Neural cell (in vitro differentiated cells): Measurements from ENCODE around the gene SNRPN. TPM values are rescaled to one million over a fixed set of nuclear protein-coding genes. Genes with fewer than 3 reads are reported as not detected.
A peak's percentile ranks its signal among the peaks of the same experiment; 100 is the strongest.

ENCODE experiments used
- H2AFZ ChIP-seq: fragments of 200-600, 300-800 bp; sonication (generic), shearing (Covaris generic); 2 replicates; pipeline ENCODE4 v1.6.0; 2014; ENCODE audit warnings: low read depth, mild to moderate bottlenecking, antibody characterized with exemption, low read length, moderate library complexity
- H3F3A ChIP-seq: fragments of 200-600 bp; shearing (Covaris generic); 2 replicates; pipeline ENCODE4 v1.6.1; 2016; ENCODE audit warnings: mild to moderate bottlenecking, moderate library complexity, mixed read lengths, antibody characterized with exemption, low read length; ENCODE audit not compliant: insufficient read depth, poor library complexity, severe bottlenecking
- H3K27ac ChIP-seq: fragments of 200-600, 300-800 bp; sonication (generic), shearing (Covaris generic); 2 replicates; pipeline ENCODE4 v1.5.1; 2014; ENCODE audit warnings: mild to moderate bottlenecking, low read length, moderate library complexity
- H3K27me3 ChIP-seq: fragments of 300-800, 200-600 bp; sonication (generic), shearing (Covaris generic); 2 replicates; pipeline ENCODE4 v1.6.0; 2014; ENCODE audit warnings: mild to moderate bottlenecking, low read depth, low read length, moderate library complexity; ENCODE audit not compliant: insufficient read depth
- H3K36me3 ChIP-seq: fragments of 300-800, 200-600 bp; sonication (generic), shearing (Covaris generic); 2 replicates; pipeline ENCODE4 v1.5.1; 2014; ENCODE audit warnings: mild to moderate bottlenecking, antibody characterized with exemption, low read length, moderate library complexity; ENCODE audit not compliant: insufficient read depth
- H3K4me2 ChIP-seq: fragments of 300-800, 200-600 bp; sonication (generic), shearing (Covaris generic); 2 replicates; pipeline ENCODE4 v1.6.0; 2014; ENCODE audit warnings: mild to moderate bottlenecking, low read length
- H3K4me3 ChIP-seq: fragments of 300-800, 200-600 bp; sonication (generic), shearing (Covaris generic); 2 replicates; pipeline ENCODE4 v1.5.1; 2014; ENCODE audit warnings: mild to moderate bottlenecking, low read length, moderate library complexity
- H3K79me2 ChIP-seq: fragments of 200-600 bp; shearing (Covaris generic); replicated peaks from 2 replicates; pipeline ENCODE4 v1.6.0; 2014; ENCODE audit warnings: mild to moderate bottlenecking, low read length, moderate library complexity; ENCODE audit not compliant: insufficient read depth
- H3K9ac ChIP-seq: fragments of 300-800, 200-600 bp; sonication (generic), shearing (Covaris generic); 2 replicates; pipeline ENCODE4 v1.6.1; 2016; ENCODE audit warnings: mild to moderate bottlenecking, low read length, mixed read lengths
- H3K9me2 ChIP-seq: fragments of 200-600 bp; shearing (Covaris generic); 2 replicates; pipeline ENCODE4 v1.6.1; 2016; ENCODE audit warnings: mild to moderate bottlenecking, low read length, mixed read lengths; ENCODE audit not compliant: insufficient read depth
- H3K9me3 ChIP-seq: fragments of 200-600, 300-800 bp; sonication (generic), shearing (Covaris generic); 2 replicates; pipeline ENCODE4 v1.6.1; 2016; ENCODE audit warnings: mild to moderate bottlenecking, mixed run types, low read length, moderate library complexity, mixed read lengths
- H4K20me1 ChIP-seq: fragments of 200-600 bp; shearing (Covaris generic); 2 replicates; pipeline ENCODE4 v1.6.1; 2016; ENCODE audit warnings: mild to moderate bottlenecking, mixed run types; ENCODE audit not compliant: insufficient read depth
- EP300 ChIP-seq: fragments of 450-650 bp; conservative IDR thresholded peaks from 2 replicates; pipeline ENCODE4 v1.6.1; 2014; ENCODE audit warnings: antibody characterized with exemption, mild to moderate bottlenecking, moderate library complexity; ENCODE audit not compliant: poor library complexity, severe bottlenecking
- EZH2 ChIP-seq: fragments of 200-600, 300-800 bp; shearing (Covaris generic), sonication (generic); IDR thresholded peaks from 2 replicates; pipeline ENCODE4 v1.6.1; 2014; ENCODE audit warnings: antibody characterized with exemption, low read length, borderline replicate concordance, mild to moderate bottlenecking; ENCODE audit not compliant: insufficient read depth, poor library complexity, severe bottlenecking
- MXI1 ChIP-seq: fragments of 450-650 bp; conservative IDR thresholded peaks from 2 replicates; pipeline ENCODE4 v1.6.1; 2014; ENCODE audit warnings: antibody characterized with exemption, mild to moderate bottlenecking; ENCODE audit not compliant: poor library complexity, severe bottlenecking
- POLR2AphosphoS5 ChIP-seq: IDR thresholded peaks from 2 replicates; pipeline ENCODE4 v1.6.1; 2012
- RAD21 ChIP-seq: fragments of 450-650 bp; conservative IDR thresholded peaks from 2 replicates; pipeline ENCODE4 v1.6.1; 2014; ENCODE audit warnings: antibody characterized with exemption, mild to moderate bottlenecking, moderate library complexity
- SMC3 ChIP-seq: fragments of 450-650 bp; conservative IDR thresholded peaks from 2 replicates; pipeline ENCODE4 v1.6.1; 2014; ENCODE audit warnings: antibody characterized with exemption, mild to moderate bottlenecking, moderate library complexity; ENCODE audit not compliant: poor library complexity
- TAF1 ChIP-seq: IDR thresholded peaks from 2 replicates; pipeline ENCODE4 v1.6.1; 2012; ENCODE audit warnings: low read depth
- polyA minus RNA-seq: library from RNA; depleted of rRNA, polyadenylated mRNA; stranded (reverse); fragments of >200 nt; gene quantifications from 2 replicates; pipeline ENCODE4 v1.2.3, GENCODE V29; 2014
- polyA plus RNA-seq: library from polyadenylated mRNA; depleted of rRNA; stranded (reverse); fragments of >200 nt; gene quantifications from 2 replicates; pipeline ENCODE4 v1.2.3, GENCODE V29; 2014
- TF ChIP-seq, protein P1 (sequence below): fragments of 450-650 bp; IDR thresholded peaks from 2 replicates; pipeline ENCODE4 v1.5.1; 2014; ENCODE audit warnings: antibody characterized with exemption, mild to moderate bottlenecking, moderate library complexity; ENCODE audit not compliant: poor library complexity, severe bottlenecking
- TF ChIP-seq, protein P2 (sequence below): IDR thresholded peaks from 2 replicates; pipeline ENCODE4 v1.6.1; 2012; ENCODE audit warnings: borderline replicate concordance

Gene SNRPN
- 680 and 735 TPM in 2 replicates for polyA plus RNA-seq
- 598 and 616 TPM in 2 replicates for polyA minus RNA-seq

DNA sequence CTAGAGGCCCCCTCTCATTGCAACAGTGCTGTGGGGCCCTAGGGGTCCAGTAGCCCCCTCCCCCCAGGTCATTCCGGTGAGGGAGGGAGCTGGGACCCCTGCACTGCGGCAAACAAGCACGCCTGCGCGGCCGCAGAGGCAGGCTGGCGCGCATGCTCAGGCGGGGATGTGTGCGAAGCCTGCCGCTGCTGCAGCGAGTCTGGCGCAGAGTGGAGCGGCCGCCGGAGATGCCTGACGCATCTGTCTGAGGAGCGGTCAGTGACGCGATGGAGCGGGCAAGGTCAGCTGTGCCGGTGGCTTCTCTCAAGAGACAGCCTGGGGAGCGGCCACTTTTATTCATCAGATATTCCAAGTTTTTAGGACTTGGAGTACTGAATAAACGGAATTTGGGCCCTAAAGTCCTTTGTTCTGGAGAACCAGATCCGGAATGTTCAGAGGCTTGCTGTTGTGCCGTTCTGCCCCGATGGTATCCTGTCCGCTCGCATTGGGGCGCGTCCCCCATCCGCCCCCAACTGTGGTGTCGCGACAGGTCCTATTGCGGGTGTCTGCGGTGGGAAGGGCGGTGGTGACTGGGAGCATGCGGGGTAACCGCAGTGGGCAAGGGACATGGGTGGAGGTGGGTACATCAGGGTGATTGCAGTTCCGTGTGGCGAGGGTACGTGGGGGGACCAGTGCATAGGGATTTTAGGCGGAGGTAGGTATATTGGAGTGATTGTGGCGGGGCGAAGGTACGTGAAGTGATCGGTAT is at the start of gene SNRPN, which contains the start of gene SNURF:
TSS of gene SNRPN (plus strand) at position 205 of the 748 bp plus-strand sequence. CDS start 19,467 bp downstream, outside the sequence.
TSS of gene SNURF (plus strand) at position 205 of the 748 bp plus-strand sequence. CDS start at position 267, 62 bp downstream.
- Histone ChIP-seq H3K9me2 (no peaks in the 10 kb centered on the region), H3K27ac (peak within 1 kb of the TSS; percentile 96), H3K36me3 (no peaks in the 10 kb centered on the region), H3F3A (no peaks in the 10 kb centered on the region), H3K4me2 (no peak within 1 kb of the TSS), H3K9me3 (no peaks in the 10 kb centered on the region), H3K9ac (peak within 1 kb of the TSS; percentile 97), H3K27me3 (no peaks in the 10 kb centered on the region), H3K79me2 (peaks cover 39% of the 10 kb centered on the region), H3K4me3 (peak within 1 kb of the TSS; percentile 88), H2AFZ (peak within 1 kb of the TSS; percentile 17), H4K20me1 (peaks cover 17% of the 10 kb centered on the region)
- TF ChIP-seq SMC3 = no peak
- TF ChIP-seq, protein P1, sequence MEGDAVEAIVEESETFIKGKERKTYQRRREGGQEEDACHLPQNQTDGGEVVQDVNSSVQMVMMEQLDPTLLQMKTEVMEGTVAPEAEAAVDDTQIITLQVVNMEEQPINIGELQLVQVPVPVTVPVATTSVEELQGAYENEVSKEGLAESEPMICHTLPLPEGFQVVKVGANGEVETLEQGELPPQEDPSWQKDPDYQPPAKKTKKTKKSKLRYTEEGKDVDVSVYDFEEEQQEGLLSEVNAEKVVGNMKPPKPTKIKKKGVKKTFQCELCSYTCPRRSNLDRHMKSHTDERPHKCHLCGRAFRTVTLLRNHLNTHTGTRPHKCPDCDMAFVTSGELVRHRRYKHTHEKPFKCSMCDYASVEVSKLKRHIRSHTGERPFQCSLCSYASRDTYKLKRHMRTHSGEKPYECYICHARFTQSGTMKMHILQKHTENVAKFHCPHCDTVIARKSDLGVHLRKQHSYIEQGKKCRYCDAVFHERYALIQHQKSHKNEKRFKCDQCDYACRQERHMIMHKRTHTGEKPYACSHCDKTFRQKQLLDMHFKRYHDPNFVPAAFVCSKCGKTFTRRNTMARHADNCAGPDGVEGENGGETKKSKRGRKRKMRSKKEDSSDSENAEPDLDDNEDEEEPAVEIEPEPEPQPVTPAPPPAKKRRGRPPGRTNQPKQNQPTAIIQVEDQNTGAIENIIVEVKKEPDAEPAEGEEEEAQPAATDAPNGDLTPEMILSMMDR = no peak
- TF ChIP-seq, protein P2, sequence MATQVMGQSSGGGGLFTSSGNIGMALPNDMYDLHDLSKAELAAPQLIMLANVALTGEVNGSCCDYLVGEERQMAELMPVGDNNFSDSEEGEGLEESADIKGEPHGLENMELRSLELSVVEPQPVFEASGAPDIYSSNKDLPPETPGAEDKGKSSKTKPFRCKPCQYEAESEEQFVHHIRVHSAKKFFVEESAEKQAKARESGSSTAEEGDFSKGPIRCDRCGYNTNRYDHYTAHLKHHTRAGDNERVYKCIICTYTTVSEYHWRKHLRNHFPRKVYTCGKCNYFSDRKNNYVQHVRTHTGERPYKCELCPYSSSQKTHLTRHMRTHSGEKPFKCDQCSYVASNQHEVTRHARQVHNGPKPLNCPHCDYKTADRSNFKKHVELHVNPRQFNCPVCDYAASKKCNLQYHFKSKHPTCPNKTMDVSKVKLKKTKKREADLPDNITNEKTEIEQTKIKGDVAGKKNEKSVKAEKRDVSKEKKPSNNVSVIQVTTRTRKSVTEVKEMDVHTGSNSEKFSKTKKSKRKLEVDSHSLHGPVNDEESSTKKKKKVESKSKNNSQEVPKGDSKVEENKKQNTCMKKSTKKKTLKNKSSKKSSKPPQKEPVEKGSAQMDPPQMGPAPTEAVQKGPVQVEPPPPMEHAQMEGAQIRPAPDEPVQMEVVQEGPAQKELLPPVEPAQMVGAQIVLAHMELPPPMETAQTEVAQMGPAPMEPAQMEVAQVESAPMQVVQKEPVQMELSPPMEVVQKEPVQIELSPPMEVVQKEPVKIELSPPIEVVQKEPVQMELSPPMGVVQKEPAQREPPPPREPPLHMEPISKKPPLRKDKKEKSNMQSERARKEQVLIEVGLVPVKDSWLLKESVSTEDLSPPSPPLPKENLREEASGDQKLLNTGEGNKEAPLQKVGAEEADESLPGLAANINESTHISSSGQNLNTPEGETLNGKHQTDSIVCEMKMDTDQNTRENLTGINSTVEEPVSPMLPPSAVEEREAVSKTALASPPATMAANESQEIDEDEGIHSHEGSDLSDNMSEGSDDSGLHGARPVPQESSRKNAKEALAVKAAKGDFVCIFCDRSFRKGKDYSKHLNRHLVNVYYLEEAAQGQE = peak; percentile 89
- TF ChIP-seq TAF1 = peak; percentile 89
- no peak for TF ChIP-seq EP300
- TF ChIP-seq MXI1 = peak; percentile 38
- no peak for TF ChIP-seq EZH2
- TF ChIP-seq RAD21 = no peak
- peak; percentile 98 for TF ChIP-seq POLR2AphosphoS5

DNA sequence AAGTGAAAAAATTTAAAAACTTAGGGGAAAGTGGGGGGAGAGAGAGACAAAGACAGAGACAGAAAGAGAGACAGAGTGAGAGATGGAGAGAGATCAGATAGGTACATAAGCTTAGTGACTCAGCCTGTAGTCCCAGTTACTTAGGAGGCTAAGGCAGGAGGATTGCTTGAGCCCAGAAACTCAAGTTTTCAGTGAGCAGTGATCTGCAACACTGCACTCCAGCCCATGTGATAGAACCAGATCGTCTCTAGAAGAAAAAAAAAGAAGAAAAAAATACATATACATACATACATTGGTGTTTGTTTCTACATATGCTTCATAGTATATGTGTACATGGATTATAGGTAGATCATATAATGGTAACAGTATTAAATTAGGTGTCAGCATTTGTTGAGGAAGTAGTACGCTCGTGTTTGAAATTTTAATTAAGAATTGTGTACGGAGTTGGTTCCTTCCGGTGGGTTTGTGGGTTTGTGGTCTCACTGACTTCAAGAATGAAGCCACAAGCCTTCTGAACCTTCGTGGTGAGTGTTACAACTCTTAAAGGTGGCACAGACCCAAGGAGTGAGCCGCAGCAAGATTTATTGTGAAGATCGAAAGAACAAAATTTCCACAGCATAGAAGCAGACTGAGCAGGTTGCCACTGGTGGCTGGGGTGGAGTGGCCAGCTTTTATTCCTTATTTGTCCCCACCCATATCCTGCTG is 38.3 kb upstream of the SNRPN start:
- H3K4me2 ChIP-seq = no peak overlapping the region
- H3K9me3 ChIP-seq = no peaks in the 10 kb centered on the region
- no peaks in the 10 kb centered on the region for H3K79me2 ChIP-seq
- no peak for TF ChIP-seq SMC3
- TF ChIP-seq POLR2AphosphoS5 = no peak
- no peak for TF ChIP-seq EZH2
- no peak for TF ChIP-seq MXI1
- TF ChIP-seq, protein P2 = no peak
- TF ChIP-seq EP300 = no peak
- TF ChIP-seq TAF1 = no peak
- TF ChIP-seq RAD21 = no peak
- H3K27me3 ChIP-seq = no peaks in the 10 kb centered on the region
- no peak overlapping the region for H3K9ac ChIP-seq
- H3F3A ChIP-seq = no peaks in the 10 kb centered on the region
- no peak overlapping the region for H3K27ac ChIP-seq
- no peaks in the 10 kb centered on the region for H3K9me2 ChIP-seq
- no peak overlapping the region for H3K4me3 ChIP-seq
- H2AFZ ChIP-seq = no peak overlapping the region
- H4K20me1 ChIP-seq = no peaks in the 10 kb centered on the region
- H3K36me3 ChIP-seq = no peaks in the 10 kb centered on the region
